ENCODE results near the gene RFX7. TPM values are rescaled to one million over a fixed set of nuclear protein-coding genes. Genes with fewer than 3 reads are reported as not detected.

Gene RFX7
- total and polyA plus RNA-seq, 2 experiments from 2014 or later: 4.0 to 5.8 TPM

GRCh38 chr15:56233549-56233948 is 10.1 kb downstream of the RFX7 start:
- Histone ChIP-seq H3F3A (ENCODE audit: insufficient read depth) (no peaks in the 10 kb centered on the region), H3K27me3 (replicated peaks; ENCODE audit: insufficient read depth) (no peaks in the 10 kb centered on the region), H3K36me3 (ENCODE audit: low read depth) (peaks cover 4% of the 10 kb centered on the region; the same call in 1 of the 2 replicates), H2AFZ (no peak overlapping the region), H3K4me2 (ENCODE audit: unreplicated experiment) (no peak overlapping the region), H3K4me1 (ENCODE audit: insufficient read depth) (0 out of 2 replicates have a peak, but pooled peaks cover 2% of the 10 kb centered on the region), H3K79me2 (ENCODE audit: insufficient read depth) (peaks cover 100% of the 10 kb centered on the region), H4K20me1 (ENCODE audit: insufficient read depth) (no peaks in the 10 kb centered on the region), H3K27ac (no peak overlapping the region), H3K9ac (no peak overlapping the region), H3K4me3 (no peak overlapping the region), H3K9me3 (ENCODE audit: low read depth) (no peaks in the 10 kb centered on the region), H3K9me2 (ENCODE audit: insufficient read depth) (no peaks in the 10 kb centered on the region)
- WGBS, 2 experiments (ENCODE audit: low coverage in 1 of 2, low lambda C conversion rate in 2 of 2, missing lambda C conversion rate in 2 of 2): 95 to 99% methylated on average over 3 of the region's 3 CpGs
- no peak for DNase-seq
- TF ChIP-seq EZH2phosphoT487 (IDR thresholded peaks at IDR 0.05; ENCODE audit: insufficient read depth, low read depth): no peak
- TF ChIP-seq EZH2 (IDR thresholded peaks at IDR 0.05; ENCODE audit: insufficient read depth, poor library complexity, severe bottlenecking): no peak
- in situ Hi-C loops (cut with MboI): no loop called here

- peaks cover 7% of the 10 kb centered on the region; the same call in 1 of the 2 replicates for H3K36me3 ChIP-seq (ENCODE audit: low read depth)
- DNase-seq: no peak
- H4K20me1 ChIP-seq (ENCODE audit: insufficient read depth): no peaks in the 10 kb centered on the region
- no peaks in the 10 kb centered on the region for H3K27me3 ChIP-seq (replicated peaks; ENCODE audit: insufficient read depth)
- peaks cover 100% of the 10 kb centered on the region for H3K79me2 ChIP-seq (ENCODE audit: insufficient read depth)
- no peaks in the 10 kb centered on the region for H3K4me1 ChIP-seq (ENCODE audit: insufficient read depth)
- no peak for TF ChIP-seq EZH2 (IDR thresholded peaks at IDR 0.05; ENCODE audit: insufficient read depth, poor library complexity, severe bottlenecking)
- no peak for TF ChIP-seq EZH2phosphoT487 (IDR thresholded peaks at IDR 0.05; ENCODE audit: insufficient read depth, low read depth)
- H3K9me2 ChIP-seq (ENCODE audit: insufficient read depth): no peaks in the 10 kb centered on the region
- in situ Hi-C loops (cut with MboI): no loop called here
- H3F3A ChIP-seq (ENCODE audit: insufficient read depth): no peaks in the 10 kb centered on the region
- WGBS, 2 experiments (ENCODE audit: low coverage in 1 of 2, low lambda C conversion rate in 2 of 2, missing lambda C conversion rate in 2 of 2): 96% methylated on average over 3 of the region's 3 CpGs
- H3K4me2 ChIP-seq (ENCODE audit: unreplicated experiment): no peak overlapping the region
- no peak overlapping the region for H3K27ac ChIP-seq
- H3K9me3 ChIP-seq (ENCODE audit: low read depth): no peaks in the 10 kb centered on the region
- no peak overlapping the region for H3K9ac ChIP-seq
- H2AFZ ChIP-seq: no peak overlapping the region
- H3K4me3 ChIP-seq: no peak overlapping the region
Observed at GRCh38 chr15:56232058-56232457, 11.6 kb downstream of the RFX7 start.

- Histone ChIP-seq H3K9ac (no peak overlapping the region), H3K4me1 (ENCODE audit: insufficient read depth) (no peaks in the 10 kb centered on the region), H3K4me3 (no peak overlapping the region), H3K9me3 (ENCODE audit: low read depth) (no peaks in the 10 kb centered on the region), H3K27me3 (replicated peaks; ENCODE audit: insufficient read depth) (no peaks in the 10 kb centered on the region), H3K79me2 (ENCODE audit: insufficient read depth) (peaks cover 100% of the 10 kb centered on the region), H4K20me1 (ENCODE audit: insufficient read depth) (0 out of 2 replicates have a peak, but pooled peaks cover 3% of the 10 kb centered on the region), H3F3A (ENCODE audit: insufficient read depth) (no peaks in the 10 kb centered on the region), H3K9me2 (ENCODE audit: insufficient read depth) (no peaks in the 10 kb centered on the region), H3K27ac (no peak overlapping the region), H3K36me3 (ENCODE audit: low read depth) (peaks cover 7% of the 10 kb centered on the region; the same call in 1 of the 2 replicates), H2AFZ (no peak overlapping the region), H3K4me2 (ENCODE audit: unreplicated experiment) (no peak overlapping the region)
- no peak for DNase-seq
- no peak for TF ChIP-seq EZH2phosphoT487 (IDR thresholded peaks at IDR 0.05; ENCODE audit: insufficient read depth, low read depth)
- no peak for TF ChIP-seq EZH2 (IDR thresholded peaks at IDR 0.05; ENCODE audit: insufficient read depth, poor library complexity, severe bottlenecking)
- in situ Hi-C loops (cut with MboI): no loop called here
Observed at GRCh38 chr15:56228854-56229253, 14.8 kb downstream of the RFX7 start.

GRCh38 chr15:56228352-56228751 is 15.3 kb downstream of the RFX7 start:
- in situ Hi-C loops (cut with MboI): no loop called here
- H3K27ac ChIP-seq: no peak overlapping the region
- no peak for TF ChIP-seq EZH2 (IDR thresholded peaks at IDR 0.05; ENCODE audit: insufficient read depth, poor library complexity, severe bottlenecking)
- no peak for TF ChIP-seq EZH2phosphoT487 (IDR thresholded peaks at IDR 0.05; ENCODE audit: insufficient read depth, low read depth)
- no peak overlapping the region for H3K4me2 ChIP-seq (ENCODE audit: unreplicated experiment)
- no peaks in the 10 kb centered on the region for H3K9me3 ChIP-seq (ENCODE audit: low read depth)
- H3K27me3 ChIP-seq (replicated peaks; ENCODE audit: insufficient read depth): no peaks in the 10 kb centered on the region
- H3K9me2 ChIP-seq (ENCODE audit: insufficient read depth): no peaks in the 10 kb centered on the region
- H3K79me2 ChIP-seq (ENCODE audit: insufficient read depth): peaks cover 100% of the 10 kb centered on the region
- H3K4me3 ChIP-seq: no peak overlapping the region
- H3K9ac ChIP-seq: no peak overlapping the region
- H3K4me1 ChIP-seq (ENCODE audit: insufficient read depth): no peaks in the 10 kb centered on the region
- no peaks in the 10 kb centered on the region for H3F3A ChIP-seq (ENCODE audit: insufficient read depth)
- H3K36me3 ChIP-seq (ENCODE audit: low read depth): peaks cover 7% of the 10 kb centered on the region; the same call in 1 of the 2 replicates
- H4K20me1 ChIP-seq (ENCODE audit: insufficient read depth): 0 out of 2 replicates have a peak, but pooled peaks cover 3% of the 10 kb centered on the region
- DNase-seq: no peak
- no peak overlapping the region for H2AFZ ChIP-seq

GRCh38 chr15:56227780-56228179 is 15.9 kb downstream of the RFX7 start:
- H3K36me3 ChIP-seq (ENCODE audit: low read depth): peaks cover 7% of the 10 kb centered on the region; the same call in 1 of the 2 replicates
- no peak overlapping the region for H3K9ac ChIP-seq
- no peaks in the 10 kb centered on the region for H3K9me2 ChIP-seq (ENCODE audit: insufficient read depth)
- H3K4me2 ChIP-seq (ENCODE audit: unreplicated experiment): no peak overlapping the region
- no peak overlapping the region for H3K4me3 ChIP-seq
- no peaks in the 10 kb centered on the region for H3K9me3 ChIP-seq (ENCODE audit: low read depth)
- no peak for DNase-seq
- no peaks in the 10 kb centered on the region for H3K4me1 ChIP-seq (ENCODE audit: insufficient read depth)
- H2AFZ ChIP-seq: no peak overlapping the region
- TF ChIP-seq EZH2phosphoT487 (IDR thresholded peaks at IDR 0.05; ENCODE audit: insufficient read depth, low read depth) (no peak), EZH2 (IDR thresholded peaks at IDR 0.05; ENCODE audit: insufficient read depth, poor library complexity, severe bottlenecking) (no peak)
- no peak overlapping the region for H3K27ac ChIP-seq
- in situ Hi-C loops (cut with MboI): no loop called here
- peaks cover 100% of the 10 kb centered on the region for H3K79me2 ChIP-seq (ENCODE audit: insufficient read depth)
- H3K27me3 ChIP-seq (replicated peaks; ENCODE audit: insufficient read depth): no peaks in the 10 kb centered on the region
- 0 out of 2 replicates have a peak, but pooled peaks cover 3% of the 10 kb centered on the region for H4K20me1 ChIP-seq (ENCODE audit: insufficient read depth)
- no peaks in the 10 kb centered on the region for H3F3A ChIP-seq (ENCODE audit: insufficient read depth)
- WGBS, 2 experiments (ENCODE audit: low coverage in 1 of 2, low lambda C conversion rate in 2 of 2, missing lambda C conversion rate in 2 of 2): 95 to 99% methylated on average over 2 of the region's 2 CpGs
